ENCODE measurements around the gene TRPM1.

DNA sequence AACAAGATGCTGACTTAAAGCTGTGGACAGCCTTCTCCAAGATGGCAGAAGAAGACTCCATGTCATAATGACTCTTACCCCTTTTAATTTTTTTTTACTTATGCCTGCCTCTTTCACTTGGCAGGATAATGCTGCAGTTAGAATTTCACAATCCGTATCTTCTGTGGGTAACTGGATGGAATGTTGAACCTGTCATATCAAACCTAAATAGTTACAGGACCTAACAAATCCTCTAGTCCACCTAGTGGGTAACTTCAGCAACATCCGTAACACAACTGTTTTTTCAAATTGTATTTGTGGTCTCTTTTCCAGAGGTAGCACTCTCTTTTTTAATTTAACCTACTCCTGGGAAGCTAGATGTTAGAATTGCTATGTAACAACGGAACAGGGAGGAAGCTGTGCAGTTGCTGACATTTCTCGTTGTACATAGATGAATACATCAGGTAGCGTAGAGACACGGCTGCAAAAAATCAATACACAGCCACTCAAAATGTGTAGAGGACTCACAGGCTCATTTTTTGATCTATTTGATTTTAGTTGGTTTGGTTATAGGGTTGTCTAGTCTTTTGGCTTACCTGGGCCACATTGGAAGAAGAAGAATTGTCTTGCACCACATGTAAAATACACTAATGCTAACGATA, 43.9 kb upstream of the TRPM1 start:
- no peak for TF ChIP-seq CTCF (IDR thresholded peaks at IDR 0.05)
- no peak for TF ChIP-seq POLR2A (IDR thresholded peaks at IDR 0.05)
- no peak for TF ChIP-seq EP300 (IDR thresholded peaks at IDR 0.05)
- no peak for TF ChIP-seq POLR2AphosphoS5 (IDR thresholded peaks at IDR 0.05)
